Thyroid gland (tissue), 4 donors: ENCODE results near the gene ACTA2. TPM values are rescaled to one million over a fixed set of nuclear protein-coding genes. Genes with fewer than 3 reads are reported as not detected.

Experiments
- DNase-seq, 2 donors: peaks; one replicate each; pipeline ENCODE4 v3.0.0-alpha.2; 2019
- H3K27ac ChIP-seq, 3 donors: fragments of 200-600 bp; sonication (generic); 1 replicate in 2 of 3; 2 replicates in 1 of 3; pipeline ENCODE4 v1.5.1; 2016 to 2019; ENCODE audit warnings: mild to moderate bottlenecking in 1 of 3, moderate library complexity in 1 of 3
- H3K27me3 ChIP-seq: fragments of 200-600 bp; sonication (generic); one replicate; pipeline ENCODE4 v1.5.1; 2019
- H3K36me3 ChIP-seq, 2 donors: fragments of 200-600 bp; sonication (generic); one replicate each; pipeline ENCODE4 v1.5.1; 2016 to 2019
- H3K4me1 ChIP-seq, 2 donors: fragments of 200-600 bp; sonication (generic); one replicate each; pipeline ENCODE4 v1.5.1; 2017 to 2019
- H3K4me3 ChIP-seq, 3 donors: fragments of 200-600 bp; sonication (generic); replicated peaks in 1 of 3; 1 replicate in 2 of 3; 2 replicates in 1 of 3; pipeline ENCODE4 v1.5.1; 2016; ENCODE audit warnings: mild to moderate bottlenecking in 1 of 3
- H3K9me3 ChIP-seq: fragments of 200-600 bp; sonication (generic); one replicate; pipeline ENCODE4 v1.5.1; 2017
- POLR2A ChIP-seq, 2 donors: fragments of 450-650 bp; IDR thresholded peaks; one replicate each; pipeline ENCODE4 v1.6.1; 2017; ENCODE audit warnings: antibody characterized with exemption in 2 of 2, mild to moderate bottlenecking in 2 of 2, moderate library complexity in 1 of 2
- WGBS, 2 donors: methylation state at CpG; one replicate each; pipeline ENCODE4 v1.1.5; 2017; 5-methylcytosine and 5-hydroxymethylcytosine counted together
- intact Hi-C: fragments of 100-400 bp; cut with DNase I; formaldehyde crosslinking; loops from one replicate; pipeline ENCODE4 v1.15.1; 2023
- total RNA-seq, 4 donors: library from RNA; depleted of rRNA; stranded (reverse); fragments of >200 nt; gene quantifications; one replicate each; pipeline ENCODE4 v1.2.3, GENCODE V29; 2016
- TF ChIP-seq, protein P1 (sequence below), 6 experiments: fragments of 200-600 bp in 3 of 6; fragments of 450-650 bp in 3 of 6; sonication (generic) in 3 of 6; IDR thresholded peaks; one replicate each; pipeline ENCODE4 v1.5.1; 2016 to 2019; ENCODE audit warnings: antibody characterized with exemption in 6 of 6, mild to moderate bottlenecking in 2 of 6, inconsistent platforms in 1 of 6, moderate library complexity in 1 of 6

Gene ACTA2
- total RNA-seq, 4 donors from 2014 or later: 61.5 to 173 (median 72.2) TPM

DNA sequence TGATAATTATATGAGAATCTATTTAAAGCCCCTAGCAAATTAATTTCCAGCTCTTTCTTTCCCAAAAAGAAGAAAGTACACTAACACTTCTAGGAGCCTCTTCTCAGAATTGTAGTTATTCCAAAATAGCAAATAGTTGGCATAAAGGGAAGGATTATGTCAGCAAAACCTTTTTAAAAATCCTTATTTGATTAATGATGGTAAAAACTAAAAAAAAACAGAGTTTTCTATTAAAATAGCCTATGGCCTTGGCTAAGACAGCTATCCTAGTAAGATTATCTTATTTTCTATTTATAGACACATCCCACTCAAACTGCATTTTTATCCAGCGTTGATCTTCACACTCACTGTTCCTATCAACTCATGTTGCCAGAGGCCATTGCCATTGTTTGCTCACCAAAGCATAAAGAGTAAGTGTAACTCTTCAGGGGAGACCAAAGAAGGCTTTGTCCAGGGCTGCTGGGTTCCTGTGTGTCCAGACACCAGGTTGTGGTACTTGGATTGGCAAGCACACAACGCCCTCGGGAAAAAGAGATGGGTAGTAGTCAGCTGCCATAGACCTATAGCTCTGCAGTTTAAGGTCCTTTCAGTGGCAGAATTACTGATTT is 31.5 kb downstream of the ACTA2 start:
- no peak overlapping the region for H3K27ac ChIP-seq
- intact Hi-C loops: no loop called here

GRCh38 chr10:88920198-88920597 is 32.4 kb downstream of the ACTA2 start:
- WGBS, 2 donors: 44 to 48% methylated on average over 2 of the region's 2 CpGs
- H3K36me3 ChIP-seq: no peaks in the 10 kb centered on the region
- H3K27ac ChIP-seq: no peak overlapping the region
- H3K4me1 ChIP-seq: peaks cover 9 to 11% of the 10 kb centered on the region in 2 donors
- DNase-seq: no peak
- intact Hi-C loops: no loop called here
- TF ChIP-seq, protein P1, sequence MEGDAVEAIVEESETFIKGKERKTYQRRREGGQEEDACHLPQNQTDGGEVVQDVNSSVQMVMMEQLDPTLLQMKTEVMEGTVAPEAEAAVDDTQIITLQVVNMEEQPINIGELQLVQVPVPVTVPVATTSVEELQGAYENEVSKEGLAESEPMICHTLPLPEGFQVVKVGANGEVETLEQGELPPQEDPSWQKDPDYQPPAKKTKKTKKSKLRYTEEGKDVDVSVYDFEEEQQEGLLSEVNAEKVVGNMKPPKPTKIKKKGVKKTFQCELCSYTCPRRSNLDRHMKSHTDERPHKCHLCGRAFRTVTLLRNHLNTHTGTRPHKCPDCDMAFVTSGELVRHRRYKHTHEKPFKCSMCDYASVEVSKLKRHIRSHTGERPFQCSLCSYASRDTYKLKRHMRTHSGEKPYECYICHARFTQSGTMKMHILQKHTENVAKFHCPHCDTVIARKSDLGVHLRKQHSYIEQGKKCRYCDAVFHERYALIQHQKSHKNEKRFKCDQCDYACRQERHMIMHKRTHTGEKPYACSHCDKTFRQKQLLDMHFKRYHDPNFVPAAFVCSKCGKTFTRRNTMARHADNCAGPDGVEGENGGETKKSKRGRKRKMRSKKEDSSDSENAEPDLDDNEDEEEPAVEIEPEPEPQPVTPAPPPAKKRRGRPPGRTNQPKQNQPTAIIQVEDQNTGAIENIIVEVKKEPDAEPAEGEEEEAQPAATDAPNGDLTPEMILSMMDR (IDR thresholded peaks at IDR 0.05): no peak
- no peak for TF ChIP-seq POLR2A (IDR thresholded peaks at IDR 0.05)
- H3K27me3 ChIP-seq: no peaks in the 10 kb centered on the region
- no peak overlapping the region for H3K4me3 ChIP-seq
- H3K9me3 ChIP-seq: no peaks in the 10 kb centered on the region

More for the DNA sequence above, 31.5 kb downstream of the ACTA2 start:
- whole genome bisulfite sequencing, 2 donors: 34 to 38% methylated on average over 3 of the region's 3 CpGs
- peak; percentile 26 to 40 for DNase-seq
- Histone ChIP-seq H3K9me3 (no peaks in the 10 kb centered on the region), H3K27me3 (no peaks in the 10 kb centered on the region), H3K4me1 (peaks cover 9 to 11% of the 10 kb centered on the region in 2 donors), H3K36me3 (no peaks in the 10 kb centered on the region), H3K4me3 (no peak overlapping the region)
- TF ChIP-seq, protein P1 (IDR thresholded peaks at IDR 0.05): no peak
- TF ChIP-seq POLR2A (IDR thresholded peaks at IDR 0.05): no peak

DNA sequence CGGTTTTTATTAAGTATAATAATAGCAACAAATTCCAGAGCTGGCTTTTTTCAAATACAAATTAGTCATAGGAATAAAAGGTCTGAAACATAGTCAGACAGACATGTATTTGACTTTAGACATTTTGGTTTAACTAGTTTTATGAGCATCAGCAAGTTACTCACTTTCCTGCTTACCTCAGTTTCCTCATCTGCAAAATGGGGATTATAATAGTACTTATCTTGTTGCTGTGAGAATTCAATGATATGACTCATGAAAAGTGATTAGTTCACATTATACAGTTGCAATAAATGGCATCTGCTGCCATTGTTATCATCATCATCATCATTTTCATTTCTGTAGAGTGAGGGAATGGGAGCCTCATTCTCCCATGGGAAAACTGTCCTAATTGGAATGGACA is 33.5 kb downstream of the ACTA2 start:
- no peaks in the 10 kb centered on the region for H3K36me3 ChIP-seq
- H3K27me3 ChIP-seq: no peaks in the 10 kb centered on the region
- intact Hi-C loops: no loop called here
- 88 to 90% methylated on average over 1 of the region's 1 CpG for WGBS, 2 donors
- H3K4me3 ChIP-seq: no peak overlapping the region
- H3K27ac ChIP-seq: no peak overlapping the region
- DNase-seq: no peak
- peaks cover 9 to 11% of the 10 kb centered on the region in 2 donors for H3K4me1 ChIP-seq
- no peak for TF ChIP-seq POLR2A (IDR thresholded peaks at IDR 0.05)
- TF ChIP-seq, protein P1 (IDR thresholded peaks at IDR 0.05): no peak
- H3K9me3 ChIP-seq: no peaks in the 10 kb centered on the region

DNA sequence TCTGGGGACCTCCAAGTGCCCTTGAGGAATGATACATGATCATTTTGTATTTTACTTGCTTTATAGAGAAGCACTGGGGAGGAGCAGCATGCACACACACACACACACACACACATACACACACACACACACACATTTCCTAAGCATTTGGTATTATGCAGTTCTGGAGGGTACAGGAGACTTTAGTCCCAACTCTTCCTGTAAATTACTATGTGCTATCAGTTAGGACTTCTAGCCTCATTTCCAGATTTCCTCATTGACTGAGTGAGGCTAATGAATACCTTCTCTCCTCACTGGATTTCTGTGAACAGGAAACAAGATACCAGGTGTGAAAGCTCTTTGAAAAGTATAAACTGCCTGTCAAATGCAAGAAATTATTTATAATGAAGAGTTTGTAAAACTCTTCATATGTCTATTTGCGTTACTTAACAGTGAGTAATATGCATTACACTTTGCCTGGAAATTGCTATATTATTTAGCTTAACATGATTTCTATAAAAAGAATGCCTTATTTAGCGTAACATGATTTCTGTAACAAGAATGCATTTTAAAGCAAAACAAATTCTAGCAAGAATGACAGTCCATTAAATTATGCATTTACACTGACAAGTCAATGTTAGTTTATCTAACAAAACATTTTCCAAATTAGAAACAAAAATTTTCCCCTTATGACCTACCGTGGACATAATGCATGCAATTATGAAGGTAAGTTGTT is 34.2 kb downstream of the ACTA2 start:
- intact Hi-C loops: no loop called here
- H3K4me3 ChIP-seq: no peak overlapping the region
- DNase-seq: no peak
- H3K36me3 ChIP-seq: no peaks in the 10 kb centered on the region
- H3K27ac ChIP-seq: no peak overlapping the region
- H3K27me3 ChIP-seq: no peaks in the 10 kb centered on the region
- WGBS, 2 donors: 95 to 98% methylated on average over 3 of the region's 3 CpGs
- no peak for TF ChIP-seq POLR2A (IDR thresholded peaks at IDR 0.05)
- TF ChIP-seq, protein P1 (IDR thresholded peaks at IDR 0.05): no peak
- no peaks in the 10 kb centered on the region for H3K9me3 ChIP-seq
- H3K4me1 ChIP-seq: peaks cover 9 to 11% of the 10 kb centered on the region in 2 donors

GRCh38 chr10:88916986-88917385 is 35.6 kb downstream of the ACTA2 start:
- 83 to 90% methylated on average over 3 of the region's 3 CpGs for WGBS, 2 donors
- H3K36me3 ChIP-seq: no peaks in the 10 kb centered on the region
- no peak for TF ChIP-seq POLR2A (IDR thresholded peaks at IDR 0.05)
- TF ChIP-seq, protein P1 (IDR thresholded peaks at IDR 0.05): no peak

More at GRCh38 chr10:88916986-88917385, 35.6 kb downstream of the ACTA2 start:
- H3K27ac ChIP-seq: no peak overlapping the region
- H3K4me3 ChIP-seq: no peak overlapping the region
- H3K27me3 ChIP-seq: no peaks in the 10 kb centered on the region
- peaks cover 9 to 11% of the 10 kb centered on the region in 2 donors for H3K4me1 ChIP-seq
- intact Hi-C loops: no loop called here
- DNase-seq: no peak
- no peaks in the 10 kb centered on the region for H3K9me3 ChIP-seq
